Hippocampal formation (tissue), 2 donors: ENCODE results near the gene S100PBP.

Experiments used
- DNase-seq, 2 donors: peaks; one replicate each; lab custom pipeline; 2025; lab: John Stamatoyannopoulos, UW

The S100PBP gene

DNA sequence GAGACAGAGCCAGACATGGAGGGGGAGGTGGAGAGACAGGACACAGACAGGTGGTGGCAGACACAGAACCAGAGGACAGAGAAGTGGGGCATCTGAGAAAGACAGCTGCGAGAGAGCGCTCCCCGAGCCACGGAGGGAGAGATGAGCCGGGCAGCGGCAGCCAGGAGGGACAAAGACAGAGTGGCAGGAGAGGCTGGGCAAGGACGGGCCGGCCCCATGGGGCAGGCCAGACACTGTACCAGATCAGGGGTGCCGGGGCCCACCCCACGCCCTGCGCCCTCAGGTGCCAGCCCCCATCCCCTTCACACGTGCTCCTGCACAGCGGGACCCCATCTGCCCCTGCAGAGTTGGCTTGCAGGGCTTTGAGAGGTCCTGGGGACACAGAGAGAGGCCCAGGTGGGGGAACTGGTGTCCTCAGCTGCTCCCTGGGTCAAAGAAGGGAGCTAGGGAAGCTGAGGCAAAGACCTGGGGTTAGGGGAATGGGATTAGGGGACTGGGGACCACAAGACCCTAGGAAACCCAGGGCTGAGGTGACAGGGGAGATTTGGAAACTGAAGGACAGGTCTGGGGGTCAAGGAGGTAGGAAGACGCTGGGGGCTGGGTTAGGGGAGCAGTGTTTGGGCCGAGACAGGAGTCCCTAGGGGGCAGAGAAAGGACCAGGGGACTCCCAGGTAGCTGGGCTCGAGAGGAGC is 52.6 kb downstream of the S100PBP start:
- no peak for DNase-seq

DNA sequence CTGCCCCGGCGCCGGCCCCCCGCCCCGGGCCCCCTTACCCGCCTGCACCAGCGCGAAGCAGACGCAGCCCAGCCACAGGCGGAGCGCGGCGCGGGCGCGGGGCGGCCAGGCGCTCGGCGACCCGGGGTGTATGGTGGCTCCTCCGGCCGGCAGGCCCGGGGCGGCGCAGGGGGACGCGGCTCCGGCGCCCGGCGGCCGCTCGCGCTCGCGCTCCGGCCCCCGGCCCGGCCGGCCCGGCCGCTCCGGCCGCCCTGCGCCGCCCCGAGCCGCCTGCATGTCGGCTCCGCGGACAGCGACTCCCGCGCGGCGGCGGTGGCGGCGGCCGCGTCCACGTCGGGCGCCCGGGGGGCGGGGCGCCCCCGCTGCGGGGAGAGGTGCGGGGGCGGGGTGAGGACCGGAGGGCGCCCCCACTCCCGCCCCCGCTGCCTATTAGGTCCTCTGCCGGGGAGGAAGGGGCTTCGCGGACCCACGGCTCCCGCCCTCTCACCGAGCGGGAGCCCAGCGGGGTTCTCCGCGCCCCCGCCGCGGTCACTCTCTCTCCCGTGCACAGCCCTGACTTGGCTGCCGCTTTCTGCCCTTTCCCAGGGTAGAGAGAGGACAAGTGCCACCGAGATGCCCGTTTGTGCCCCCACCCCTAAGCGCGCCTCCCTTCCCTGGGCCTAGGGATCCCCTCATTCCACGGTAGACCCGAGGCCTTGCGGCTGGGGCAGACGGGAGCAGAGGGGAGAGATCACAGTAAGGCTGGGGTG is 53.3 kb downstream of the S100PBP start, which contains the start of gene FNDC5:
Gene FNDC5 (minus strand): TSS at position 298 of the 749 bp plus-strand sequence.
- DNase-seq, result no peak

DNA sequence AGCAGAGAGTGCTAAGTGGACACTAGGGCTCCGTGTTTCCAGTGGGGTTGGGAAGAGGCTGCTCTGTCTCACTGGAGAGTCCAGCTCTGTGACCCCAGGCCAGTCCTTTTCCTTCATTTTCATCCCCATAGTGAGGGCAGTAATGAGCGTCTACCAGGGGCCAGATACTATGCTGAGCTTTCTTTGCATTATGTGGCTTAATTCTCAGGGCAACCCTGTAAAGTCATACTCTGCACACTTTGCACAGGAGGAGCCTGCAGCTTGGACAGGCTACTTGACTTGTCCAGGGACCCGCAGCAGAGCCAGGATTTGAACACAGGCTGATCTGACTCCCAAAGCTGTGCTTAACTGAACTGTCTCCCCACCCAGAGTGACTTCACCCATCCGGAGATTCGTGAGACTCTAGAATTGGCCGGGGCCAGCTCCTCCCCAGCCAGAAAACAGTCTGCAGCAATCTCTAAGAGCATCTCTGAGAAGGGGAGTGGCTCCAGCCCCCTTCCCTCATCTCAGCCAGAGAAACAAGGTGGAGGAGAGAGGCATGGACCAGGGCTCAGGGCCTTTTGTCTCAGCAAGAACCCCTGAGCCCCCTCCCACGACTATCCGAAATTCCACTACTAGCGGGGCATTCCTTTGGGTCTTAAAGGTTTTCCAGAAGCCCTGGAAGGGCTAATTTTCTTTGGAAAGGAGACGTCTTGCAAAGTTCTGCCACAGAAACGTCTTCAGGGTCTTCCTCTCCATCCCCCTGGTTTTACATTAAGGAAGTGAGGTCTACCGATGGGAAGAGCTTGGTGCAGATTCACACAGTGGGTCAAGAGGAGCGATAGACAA is 54.1 kb downstream of the S100PBP start:
- DNase-seq, result no peak

DNA sequence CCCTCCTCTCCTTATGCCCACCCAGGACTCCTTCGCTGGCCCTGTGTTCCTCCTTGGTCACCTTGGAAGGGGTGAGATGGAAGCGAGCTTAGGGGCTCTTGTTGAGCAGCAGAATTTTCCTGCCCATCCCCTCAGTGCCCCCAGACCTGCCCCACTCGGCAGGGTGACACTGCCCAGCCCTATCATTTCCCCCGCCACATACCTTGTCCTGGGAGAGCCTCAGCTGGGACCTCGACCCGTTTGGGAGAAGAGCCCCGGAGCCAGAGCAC is 54.7 kb downstream of the S100PBP start:
- DNase-seq, result no peak

DNA sequence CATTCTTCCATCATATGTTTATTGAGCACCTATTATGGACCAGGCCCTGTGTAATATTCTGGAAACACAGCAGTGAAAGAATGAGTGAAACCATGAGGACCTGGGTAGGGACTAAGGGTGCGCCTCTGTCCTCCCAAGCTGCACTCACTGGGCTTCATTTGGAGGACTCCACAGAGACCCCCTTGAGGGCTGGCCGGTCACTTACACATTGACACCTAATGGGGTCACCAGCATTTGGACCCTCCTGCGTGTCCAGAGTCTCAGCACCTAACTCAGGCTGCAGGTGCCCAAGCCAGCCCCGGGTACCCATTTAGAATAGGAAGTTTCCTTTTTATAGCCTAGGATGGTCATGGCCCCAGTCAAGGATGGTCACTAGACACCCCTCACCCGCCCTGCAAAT is 56.0 kb downstream of the S100PBP start:
- no peak for DNase-seq

DNA sequence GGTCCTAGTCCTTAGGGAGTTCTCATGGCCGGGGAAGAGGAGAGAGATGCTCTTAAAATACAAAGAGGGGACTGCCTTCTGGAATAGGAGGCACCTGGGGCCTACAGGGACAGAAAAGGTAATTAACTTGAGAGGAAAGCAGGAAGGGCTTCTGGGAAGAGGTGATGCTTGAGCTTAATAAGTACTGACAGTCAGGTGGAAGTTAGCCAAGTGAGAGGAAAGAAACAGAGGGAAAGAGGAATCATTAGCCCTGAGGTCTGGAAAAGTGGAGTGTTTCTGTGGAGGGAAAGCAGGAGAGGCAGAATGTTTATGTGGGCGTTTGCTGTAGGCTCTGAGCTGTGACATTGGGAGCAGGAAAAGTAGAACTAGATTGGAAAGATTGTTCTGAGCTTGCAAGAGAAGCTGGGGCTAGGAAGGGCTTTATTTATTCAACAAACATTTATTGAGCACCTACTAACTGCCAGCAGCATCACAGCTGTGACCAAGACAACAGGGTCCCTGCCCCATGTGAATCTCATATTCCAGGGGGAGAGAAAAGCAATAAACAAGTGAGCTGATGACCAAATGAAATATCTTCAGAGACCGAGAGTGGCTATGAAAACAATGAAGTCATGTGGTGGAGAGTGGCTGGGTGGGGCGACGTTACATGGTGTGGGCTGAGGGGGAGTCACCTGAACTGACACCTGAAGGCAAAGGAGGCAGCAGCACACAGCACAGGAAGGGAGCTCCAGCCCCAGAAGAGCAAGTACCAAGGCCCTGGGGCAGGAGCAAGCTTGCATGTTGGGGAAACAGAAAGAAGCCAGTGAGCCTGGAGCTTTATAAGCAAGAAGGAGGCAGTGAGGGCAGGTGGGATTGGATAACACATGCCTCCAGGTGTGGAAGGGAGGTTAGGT is 57.7 kb downstream of the S100PBP start:
- no peak for DNase-seq

DNA sequence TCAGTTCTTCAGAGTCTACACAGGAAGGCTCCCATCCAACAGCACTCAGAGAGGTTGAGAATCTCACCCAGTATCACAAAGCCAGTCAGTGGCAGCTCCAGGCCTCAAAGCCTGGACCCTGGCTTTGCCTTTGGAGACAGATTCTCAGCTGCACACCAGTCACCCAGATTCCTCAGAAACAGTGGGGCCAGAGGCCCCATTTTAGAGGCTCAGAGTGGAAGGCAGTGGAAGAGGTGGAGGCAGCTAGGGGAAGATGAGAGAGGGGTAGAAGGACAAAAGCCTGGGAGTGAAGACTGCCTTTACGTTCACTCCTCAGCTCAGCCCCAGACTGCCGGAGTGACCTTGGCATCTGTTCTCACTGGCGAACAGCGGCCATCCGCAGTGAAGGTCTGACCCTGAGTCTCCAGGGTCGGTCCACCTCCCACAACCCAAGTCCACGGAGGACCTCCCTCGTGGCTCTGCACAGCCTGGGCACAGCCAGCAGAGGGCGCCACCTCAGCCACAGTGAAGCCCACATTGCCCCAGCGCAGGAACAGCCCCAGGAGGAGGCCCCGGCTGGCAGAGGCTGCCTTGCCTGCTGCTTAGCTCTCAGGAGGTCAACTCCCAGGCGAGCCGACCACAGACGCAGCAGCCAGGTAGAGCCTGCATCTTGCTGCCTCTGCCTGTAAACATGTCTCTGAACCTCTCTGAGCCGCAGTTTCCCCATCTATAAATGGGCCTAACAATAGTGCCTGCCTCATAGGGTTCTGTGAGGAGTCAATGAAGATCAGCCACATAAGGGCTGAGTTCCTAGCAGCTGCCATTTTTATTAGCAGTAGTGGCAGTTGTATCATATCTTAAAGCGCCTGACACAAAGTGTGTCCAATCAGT is 59.1 kb downstream of the S100PBP start:
- DNase-seq, result peak in 1 of 2 donors; percentile 33

DNA sequence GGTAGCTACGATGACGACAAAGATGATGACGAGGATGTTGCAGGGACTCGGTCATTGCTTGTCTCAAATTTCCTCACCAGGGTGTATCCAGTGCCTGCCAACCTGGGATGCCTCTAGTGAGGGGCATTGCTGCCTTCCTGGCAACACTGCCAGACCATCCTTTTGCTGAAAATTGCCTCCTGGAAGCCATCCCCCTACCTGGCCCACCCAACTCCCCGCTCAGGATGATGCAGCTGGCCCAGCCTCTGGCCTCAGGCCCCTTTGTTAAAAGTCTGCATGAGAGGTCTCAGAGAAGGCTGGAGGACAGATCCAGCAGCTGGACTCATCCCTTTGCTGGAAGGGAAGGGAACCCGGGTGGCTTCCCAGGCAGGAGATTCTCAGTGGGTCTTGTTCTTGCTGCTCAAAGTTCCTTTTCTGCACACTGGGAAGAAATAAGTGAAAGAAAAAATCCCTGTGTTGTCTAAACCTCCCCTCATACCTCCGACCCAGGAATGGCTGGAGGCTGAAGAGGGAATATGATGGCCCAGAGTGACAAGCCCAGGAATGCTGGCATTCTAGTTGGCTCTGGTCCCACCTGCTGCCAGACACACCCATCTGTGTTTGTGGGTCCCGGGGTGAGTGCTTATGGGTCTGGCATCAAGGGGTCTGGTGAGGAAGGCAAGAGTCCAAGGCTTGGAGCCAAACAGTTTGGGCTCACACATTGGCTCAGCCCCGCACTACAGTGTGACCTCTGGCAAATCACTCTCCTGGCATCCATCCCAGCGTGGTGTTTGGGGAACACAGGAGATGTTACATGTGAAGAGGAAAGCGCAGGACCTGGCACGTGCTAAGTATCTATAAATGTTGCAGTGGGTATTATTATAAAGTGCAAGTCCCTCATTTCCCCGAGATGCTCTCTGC is 60.0 kb downstream of the S100PBP start:
- no peak for DNase-seq

DNA sequence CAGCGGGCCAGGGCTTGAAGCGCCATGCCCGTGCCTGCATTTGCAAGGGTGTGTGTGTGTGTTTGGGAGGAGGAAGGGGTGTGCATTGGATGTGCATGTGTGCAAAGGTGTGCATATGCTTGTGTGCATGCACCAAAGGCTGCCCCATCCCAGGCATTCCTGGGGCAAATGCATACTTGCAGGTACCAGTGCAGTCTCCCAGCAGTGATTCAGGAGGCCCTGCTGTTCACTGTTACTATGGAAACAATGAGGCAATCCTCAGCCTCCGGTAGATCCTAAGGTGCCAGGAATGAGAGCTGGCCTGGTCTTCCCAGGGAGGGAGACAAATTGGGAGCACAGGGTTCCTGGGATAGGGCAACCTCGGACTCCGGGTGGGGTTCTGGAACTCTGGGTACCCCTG is 60.7 kb downstream of the S100PBP start:
- DNase-seq, result no peak

DNA sequence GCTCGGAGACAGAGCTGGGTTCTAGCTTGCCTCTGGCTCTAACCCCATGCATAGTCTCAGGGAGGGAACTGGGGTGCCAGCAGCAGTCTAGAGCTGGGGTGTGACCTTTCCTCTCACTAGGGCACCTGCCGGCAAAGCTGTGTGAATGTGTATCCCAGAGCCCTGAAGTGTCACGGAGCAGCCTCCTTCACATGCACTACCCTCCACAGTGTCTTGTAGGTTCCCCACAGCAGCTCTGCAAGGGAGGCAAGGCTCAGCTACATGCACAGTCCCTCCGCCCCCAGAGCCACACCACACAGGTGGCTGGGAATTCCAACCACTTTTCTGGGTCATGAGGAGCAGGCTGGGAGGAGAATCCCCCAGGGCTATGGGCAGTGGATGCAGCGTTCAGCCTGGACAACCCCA is 61.2 kb downstream of the S100PBP start:
- no peak for DNase-seq

DNA sequence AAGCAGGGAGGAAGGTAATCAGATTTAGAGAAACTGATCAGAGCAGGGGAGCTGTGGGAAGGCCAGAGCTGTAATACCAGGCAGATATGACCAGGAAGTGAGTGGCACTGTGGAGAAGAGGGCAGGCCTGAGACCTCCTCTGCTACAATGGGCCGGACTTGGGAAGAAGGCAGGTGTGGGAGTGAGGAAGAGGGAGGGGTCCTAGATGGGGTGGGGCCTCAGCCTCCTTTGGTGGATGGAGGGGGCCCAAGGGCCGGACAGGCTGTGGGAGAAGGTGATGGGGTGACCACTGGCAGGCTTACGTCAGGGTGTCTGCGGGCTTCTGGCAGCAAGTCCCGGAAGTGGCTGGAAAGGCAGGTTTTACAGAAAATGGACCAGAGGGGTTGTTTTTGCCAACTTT is 63.8 kb downstream of the S100PBP start:
- no peak for DNase-seq

DNA sequence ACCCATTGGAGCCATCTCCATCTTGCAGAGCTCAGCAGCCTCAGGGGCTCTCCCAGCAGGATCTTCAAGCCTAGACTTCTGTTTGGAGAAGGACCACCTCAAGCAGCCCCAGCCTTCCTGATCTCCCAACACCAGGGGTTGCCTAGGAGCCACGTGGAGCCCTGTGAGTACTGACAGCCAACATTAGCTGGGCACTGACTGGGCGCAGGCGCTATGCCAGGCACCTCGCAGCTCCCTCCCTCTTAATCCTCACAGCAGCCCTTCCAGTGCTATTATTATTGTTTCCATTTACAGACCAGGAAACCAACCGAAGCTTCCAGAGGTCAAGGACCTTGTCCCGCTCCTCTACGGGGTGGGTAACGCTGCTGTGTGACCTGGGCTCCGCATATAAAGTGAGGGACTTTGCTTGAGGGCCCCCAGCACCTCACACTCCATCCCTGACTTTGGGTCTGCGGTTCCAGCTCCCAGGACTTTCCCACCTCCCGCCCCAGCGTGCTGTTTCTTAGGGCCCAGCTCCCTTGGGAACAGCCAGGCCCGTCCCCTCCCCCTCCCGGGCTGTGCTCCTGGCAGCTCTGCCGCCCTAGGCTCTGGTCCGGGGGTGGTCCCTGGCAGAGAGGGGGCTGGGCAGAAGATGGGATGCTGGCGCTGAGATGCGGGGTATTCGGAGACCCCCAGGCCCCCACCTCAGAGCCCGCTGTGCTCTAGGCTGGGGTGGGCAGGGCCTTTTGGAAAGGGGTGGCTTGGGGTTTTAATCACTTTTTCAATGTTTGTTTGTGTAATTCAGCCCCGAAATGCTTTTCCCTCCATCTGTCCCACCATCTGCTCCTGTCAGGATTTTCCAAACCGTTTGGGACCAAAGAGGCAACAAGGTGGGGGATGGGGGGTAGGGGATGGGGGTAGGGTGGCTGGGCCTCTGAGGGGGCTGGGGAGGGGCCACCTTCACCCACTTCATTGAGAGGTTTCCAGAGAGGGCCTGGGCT is 64.7 kb downstream of the S100PBP start:
- no peak for DNase-seq

DNA sequence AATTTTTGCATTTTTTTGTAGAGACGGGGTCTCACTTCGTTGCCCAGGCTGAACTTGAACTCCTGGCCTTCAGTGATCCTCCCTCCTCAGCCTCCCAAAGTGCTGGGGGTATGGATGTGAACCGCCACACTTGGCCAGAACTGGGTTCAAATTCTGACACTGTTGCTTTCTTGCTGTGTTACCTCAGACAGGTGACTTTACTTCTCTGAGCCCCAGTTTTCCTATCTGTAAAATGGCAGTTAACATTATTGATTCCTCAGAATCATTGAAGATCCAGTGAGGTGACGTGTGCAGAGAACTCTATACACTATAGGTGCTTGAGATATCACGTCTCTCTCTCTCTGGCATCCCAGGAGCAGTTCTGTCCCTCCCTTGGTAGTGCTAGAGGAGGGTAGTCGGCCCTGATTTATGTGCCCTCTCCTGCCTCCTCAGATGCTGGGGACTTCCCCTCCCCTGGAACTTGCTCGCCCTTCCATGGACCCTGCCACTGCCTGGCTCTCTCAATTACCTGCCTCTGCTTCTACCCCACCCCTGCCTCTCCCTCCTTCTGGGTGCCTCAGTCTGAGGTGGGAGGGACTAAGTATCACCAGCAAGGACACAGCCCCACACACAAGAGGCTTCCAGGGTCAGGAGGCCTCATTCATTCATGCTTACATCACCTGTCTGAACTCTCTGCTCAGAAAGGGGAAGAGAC is 66.0 kb downstream of the S100PBP start:
- no peak for DNase-seq

DNA sequence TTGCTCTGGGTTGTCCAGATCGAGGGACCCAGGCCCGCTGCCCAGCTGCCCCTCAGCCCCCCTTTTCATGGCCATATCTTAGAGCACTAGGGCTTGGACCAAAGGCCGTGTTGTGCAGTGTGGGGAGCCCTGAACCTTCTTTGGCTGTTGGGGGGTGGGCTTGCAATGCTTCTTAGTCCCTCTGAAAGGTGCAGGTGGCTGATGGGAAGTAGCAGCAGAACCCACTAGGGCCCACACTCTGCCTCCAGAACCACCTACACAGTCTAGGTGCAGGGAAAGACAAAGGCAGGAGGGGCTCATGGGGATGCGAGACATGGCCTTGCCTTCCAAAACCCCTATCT is 66.5 kb downstream of the S100PBP start:
- DNase-seq, result no peak

DNA sequence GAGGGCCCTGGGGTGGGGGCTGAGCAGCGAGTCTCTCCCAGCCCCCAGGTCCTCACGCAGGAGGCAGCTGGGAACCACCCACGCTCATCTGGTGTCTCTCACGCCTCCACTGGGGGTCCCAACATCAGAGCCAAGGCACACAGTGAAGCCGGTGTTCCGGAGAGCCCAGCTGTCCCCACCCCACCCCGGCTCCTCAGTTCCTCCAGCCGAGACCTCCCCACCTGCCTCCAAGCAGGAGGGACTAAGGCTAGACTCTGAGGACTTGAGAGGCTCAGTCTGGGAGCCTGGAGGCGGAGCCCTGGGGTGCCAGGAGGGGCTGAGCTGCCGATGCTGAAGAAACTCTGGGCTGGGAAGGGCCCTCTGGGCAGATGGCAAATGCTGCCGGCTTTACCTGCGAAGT is 67.3 kb downstream of the S100PBP start:
- DNase-seq, result no peak

DNA sequence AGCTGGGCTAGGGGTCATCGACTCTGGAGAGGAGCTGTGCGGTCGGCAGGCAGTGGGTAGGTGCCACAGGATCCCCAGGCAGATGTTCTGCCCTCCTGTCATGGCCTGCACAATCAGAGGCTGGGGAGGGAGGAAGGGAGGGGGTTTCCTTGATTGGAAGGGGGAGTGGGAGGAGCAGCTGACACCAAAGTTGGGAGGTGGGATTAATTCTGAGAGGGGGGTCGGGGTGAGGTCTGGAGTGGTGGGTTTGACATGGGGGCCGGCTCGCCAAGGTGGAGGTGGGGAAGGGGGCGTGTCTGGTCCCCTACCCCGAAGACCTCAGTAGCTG is 68.2 kb downstream of the S100PBP start:
- DNase-seq, result no peak

DNA sequence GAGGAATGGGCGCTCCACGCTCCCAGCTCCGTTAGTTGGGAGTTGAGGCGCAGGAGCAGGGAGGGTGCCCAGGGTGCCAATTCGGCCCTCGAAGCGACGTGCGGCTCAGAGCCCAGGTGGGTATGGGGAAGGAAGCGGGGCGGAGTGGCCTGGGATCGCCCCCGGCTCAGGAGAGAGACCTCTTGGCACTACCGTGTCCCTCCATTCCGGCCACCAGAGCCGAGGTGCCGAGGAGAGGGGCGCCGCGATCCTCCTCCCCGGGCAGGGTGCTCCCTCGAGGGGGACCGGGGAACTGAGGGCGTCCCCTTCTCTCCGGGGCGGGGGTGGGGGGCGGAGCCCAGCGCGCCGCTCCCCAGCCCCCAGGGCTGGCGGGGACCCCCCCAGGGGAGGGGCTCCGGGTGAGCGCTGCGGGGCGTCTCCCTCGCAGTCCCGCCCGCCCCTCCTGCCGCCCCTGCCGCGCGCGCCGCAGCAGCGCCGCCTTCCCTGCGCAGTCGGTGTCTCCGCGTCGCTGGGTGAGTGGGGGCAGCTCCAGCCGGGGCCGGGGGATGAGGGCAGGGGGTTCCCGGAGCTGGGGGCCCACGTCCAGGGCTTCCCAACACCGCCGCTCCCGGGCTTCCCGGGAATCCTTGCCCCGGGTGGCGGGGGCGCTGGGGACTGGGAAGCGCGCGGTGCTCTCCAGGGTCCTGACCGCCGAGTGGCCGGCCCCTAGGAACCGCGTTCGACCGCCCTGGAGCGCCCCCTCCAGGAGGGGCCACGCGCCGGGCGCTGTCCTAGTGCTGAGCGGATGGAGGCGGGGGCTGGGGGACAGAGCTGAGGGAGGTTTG is 68.8 kb downstream of the S100PBP start, which contains the start of gene HPCA:
Gene HPCA (plus strand): TSS at position 488 of the 824 bp plus-strand sequence. CDS start 2,408 bp downstream, outside the sequence.
- no peak for DNase-seq
